Mucosa of descending colon (tissue), 3 donors: Measurements from ENCODE around the gene FGF10. TPM values are rescaled to one million over a fixed set of nuclear protein-coding genes. Genes with fewer than 3 reads are reported as not detected.

Source experiments
- ATAC-seq: fragments of 200-7000 bp; cut with Tn5 transposase; one replicate; pipeline ENCODE4 v1.9.1; 2020; ENCODE audit warnings: mild to moderate bottlenecking, moderate library complexity
- DNase-seq, 3 donors: peaks; one replicate each; pipeline ENCODE4 v3.0.0-alpha.2; 2020
- H3K36me3 ChIP-seq: fragments of 200-600 bp; one replicate; pipeline ENCODE4 v1.8.0; 2021; ENCODE audit warnings: low read depth, mild to moderate bottlenecking
- H3K4me1 ChIP-seq: fragments of 200-600 bp; one replicate; pipeline ENCODE4 v1.8.0; 2021; ENCODE audit warnings: low read depth, mild to moderate bottlenecking
- H3K4me3 ChIP-seq: fragments of 200-600 bp; one replicate; pipeline ENCODE4 v1.8.0; 2021; ENCODE audit warnings: mild to moderate bottlenecking
- H3K9me3 ChIP-seq: fragments of 200-600 bp; one replicate; pipeline ENCODE4 v1.8.0; 2021; ENCODE audit warnings: mild to moderate bottlenecking
- intact Hi-C, 2 donors: fragments of 100-400 bp; cut with DNase I in 1 of 2; cut with micrococcal nuclease in 1 of 2; formaldehyde crosslinking; loops; one replicate each; pipeline versions ENCODE4 v1.11.0 to v1.11.1; 2022; cut with DNase I, micrococcal nuclease
- long read RNA-seq, 2 donors: library from polyadenylated mRNA; unstranded; transcript quantifications; one replicate each; pipeline ENCODE4 v2.0.0, GENCODE V29; 2019 to 2021
- total RNA-seq, 3 donors: library from RNA; stranded (reverse); fragmentation: NEBNext Ultra II Directional in 2 of 3; extraction: Animal tissue kit (Norgen Biotek cat#: 25700) in 2 of 3; gene quantifications; one replicate each; pipeline versions ENCODE4 v1.2.1 to v1.2.4, GENCODE V29; 2021 to 2023
- TF ChIP-seq, protein P1 (sequence below): fragments of 200-600 bp; IDR thresholded peaks from one replicate; pipeline ENCODE4 v1.8.0; 2022; ENCODE audit warnings: antibody characterized with exemption, mild to moderate bottlenecking
- donor health status: DM: no; HTN: no; CAD: no; lungs with moderate emphysema.
- donor health status: DM: no; HTN: no; CAD: no.
- donor health status: DM: no; HTN: yes; CAD: no.

The FGF10 gene
- 10 to 100 TPM in 1 of 3 donors, 1 to 10 TPM in 1, under 1 TPM in 1; 0.84 to 12.7 (median 4.4) TPM for total RNA-seq
- long read RNA-seq, donor 1, partial matches to known transcripts = 0 of 3 reads
- long read RNA-seq, donor 1, other reads (novel, unspliced or antisense) = 0 of 3 reads
- long read RNA-seq, donor 2 = 0 reads

DNA sequence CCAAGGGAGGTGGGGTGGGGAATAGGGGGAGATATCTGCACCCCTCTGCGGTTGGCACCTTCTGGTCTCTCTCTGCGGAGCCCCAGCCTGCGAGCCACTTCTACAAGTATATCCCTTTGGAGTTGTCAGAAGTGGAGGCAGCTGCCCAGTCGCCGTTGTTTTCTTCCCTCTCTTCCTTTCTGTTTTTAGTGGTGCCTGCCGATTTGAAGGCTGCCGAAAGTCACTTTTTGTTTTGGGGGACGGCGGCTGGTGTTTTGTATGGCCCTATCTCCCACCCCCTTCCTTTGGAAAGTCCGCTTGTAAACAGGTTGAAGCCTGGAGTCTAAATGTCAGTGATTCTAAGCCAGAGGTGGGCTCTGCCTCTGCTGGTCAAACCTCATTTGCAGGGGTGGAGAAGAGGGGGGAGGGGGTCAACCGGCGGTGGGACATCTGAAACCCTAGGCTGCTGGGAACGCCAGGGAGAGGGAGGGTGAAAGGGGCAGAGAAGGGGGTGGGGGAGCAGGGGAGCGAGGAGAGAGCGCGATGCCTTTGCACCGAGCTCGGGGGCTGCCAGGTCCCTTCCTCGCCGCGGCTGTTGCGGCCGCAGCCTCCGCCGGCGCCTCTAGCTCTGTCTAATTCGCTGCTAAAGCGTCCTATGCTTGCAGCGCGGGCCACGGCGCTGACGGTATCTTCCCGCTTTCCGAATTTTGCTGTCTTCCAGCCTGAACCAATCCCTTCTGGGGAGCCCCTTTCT is at the start of gene FGF10:
Gene FGF10 (minus strand): TSS at position 331 of the 733 bp plus-strand sequence. CDS start 738 bp downstream, outside the sequence.
- ATAC-seq (peak; percentile 40), DNase-seq (peak in 2 of 3 donors; percentile 6 to 27)
- no peaks in the 10 kb centered on the region for H3K9me3 ChIP-seq
- TF ChIP-seq, protein P1, sequence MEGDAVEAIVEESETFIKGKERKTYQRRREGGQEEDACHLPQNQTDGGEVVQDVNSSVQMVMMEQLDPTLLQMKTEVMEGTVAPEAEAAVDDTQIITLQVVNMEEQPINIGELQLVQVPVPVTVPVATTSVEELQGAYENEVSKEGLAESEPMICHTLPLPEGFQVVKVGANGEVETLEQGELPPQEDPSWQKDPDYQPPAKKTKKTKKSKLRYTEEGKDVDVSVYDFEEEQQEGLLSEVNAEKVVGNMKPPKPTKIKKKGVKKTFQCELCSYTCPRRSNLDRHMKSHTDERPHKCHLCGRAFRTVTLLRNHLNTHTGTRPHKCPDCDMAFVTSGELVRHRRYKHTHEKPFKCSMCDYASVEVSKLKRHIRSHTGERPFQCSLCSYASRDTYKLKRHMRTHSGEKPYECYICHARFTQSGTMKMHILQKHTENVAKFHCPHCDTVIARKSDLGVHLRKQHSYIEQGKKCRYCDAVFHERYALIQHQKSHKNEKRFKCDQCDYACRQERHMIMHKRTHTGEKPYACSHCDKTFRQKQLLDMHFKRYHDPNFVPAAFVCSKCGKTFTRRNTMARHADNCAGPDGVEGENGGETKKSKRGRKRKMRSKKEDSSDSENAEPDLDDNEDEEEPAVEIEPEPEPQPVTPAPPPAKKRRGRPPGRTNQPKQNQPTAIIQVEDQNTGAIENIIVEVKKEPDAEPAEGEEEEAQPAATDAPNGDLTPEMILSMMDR = no peak
- intact Hi-C loops = no loop called here
- H3K4me1 ChIP-seq = no peaks in the 10 kb centered on the region
- H3K4me3 ChIP-seq = no peak within 1 kb of the TSS
- no peaks in the 10 kb centered on the region for H3K36me3 ChIP-seq

DNA sequence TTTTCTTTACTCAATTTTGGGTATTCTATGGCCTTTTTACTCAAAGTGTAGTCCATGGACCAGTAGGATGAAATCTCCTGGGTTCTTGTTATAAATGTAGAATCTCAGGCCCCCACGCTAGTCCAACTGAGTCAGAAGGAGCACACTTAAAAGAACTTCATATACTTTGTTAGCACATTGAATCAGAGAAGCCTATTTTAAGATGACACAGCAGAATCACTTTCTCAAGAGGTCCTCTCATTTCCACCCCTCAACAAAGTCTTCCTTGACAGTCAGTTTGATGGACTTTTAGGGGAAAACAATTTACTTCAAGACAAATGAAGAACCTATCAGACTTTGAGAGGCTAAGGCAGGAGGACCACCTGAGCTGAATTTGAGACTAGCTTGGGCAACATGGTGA is 37.7 kb upstream of the FGF10 start:
- TF ChIP-seq, protein P1 = no peak
- Histone ChIP-seq H3K9me3 (peaks cover 28% of the 10 kb centered on the region), H3K4me1 (no peaks in the 10 kb centered on the region), H3K36me3 (no peaks in the 10 kb centered on the region), H3K4me3 (no peak overlapping the region)
- intact Hi-C loops = no loop called here
- DNase-seq = no peak
- no peak for ATAC-seq

DNA sequence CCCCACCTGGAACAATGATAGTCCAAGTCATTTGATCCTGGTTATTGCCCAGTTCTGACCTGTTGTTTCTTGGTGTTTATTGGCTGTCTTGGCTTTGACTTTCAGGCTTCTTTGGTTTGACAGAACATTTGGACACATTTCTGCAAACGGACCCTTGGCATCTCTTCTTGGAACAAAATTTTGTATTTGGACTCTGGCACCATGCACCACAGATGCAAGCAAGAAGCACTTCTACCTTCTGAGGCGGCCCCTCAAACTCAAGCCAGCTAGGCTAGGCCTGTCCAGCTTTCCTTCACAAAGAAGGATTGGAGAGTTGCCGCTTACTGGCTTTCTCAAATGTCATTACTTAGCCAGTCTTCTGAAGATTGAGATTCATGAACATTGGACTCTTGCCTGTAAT is 23.1 kb upstream of the FGF10 start:
- Histone ChIP-seq H3K4me1 (no peaks in the 10 kb centered on the region), H3K9me3 (peaks cover 16% of the 10 kb centered on the region), H3K36me3 (no peaks in the 10 kb centered on the region), H3K4me3 (no peak overlapping the region)
- DNase-seq = no peak
- intact Hi-C loops = no loop called here
- ATAC-seq = no peak
- TF ChIP-seq, protein P1 = no peak

DNA sequence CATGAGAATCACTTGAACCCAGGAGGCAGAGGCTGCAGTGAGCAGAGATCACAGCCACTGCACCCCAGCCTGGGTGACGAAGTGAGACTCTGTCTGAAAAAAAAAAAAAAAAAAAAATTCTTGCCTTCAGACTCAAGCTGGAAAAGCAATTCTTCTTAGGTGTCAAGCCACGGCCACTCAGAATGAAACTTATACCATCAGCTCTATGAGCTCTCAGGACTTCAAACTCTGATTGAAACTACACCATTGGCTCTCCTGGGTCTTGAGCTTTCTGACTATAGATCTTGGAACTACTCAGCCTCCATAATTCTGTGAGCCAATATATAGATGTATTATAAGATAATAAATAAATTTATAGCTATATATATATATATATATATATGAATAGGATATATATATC is 12.9 kb upstream of the FGF10 start:
- H3K4me3 ChIP-seq = no peak overlapping the region
- DNase-seq (no peak), ATAC-seq (no peak)
- intact Hi-C loops = no loop called here
- H3K4me1 ChIP-seq = no peaks in the 10 kb centered on the region
- TF ChIP-seq, protein P1 = no peak
- peaks cover 51% of the 10 kb centered on the region for H3K9me3 ChIP-seq
- H3K36me3 ChIP-seq = no peaks in the 10 kb centered on the region

DNA sequence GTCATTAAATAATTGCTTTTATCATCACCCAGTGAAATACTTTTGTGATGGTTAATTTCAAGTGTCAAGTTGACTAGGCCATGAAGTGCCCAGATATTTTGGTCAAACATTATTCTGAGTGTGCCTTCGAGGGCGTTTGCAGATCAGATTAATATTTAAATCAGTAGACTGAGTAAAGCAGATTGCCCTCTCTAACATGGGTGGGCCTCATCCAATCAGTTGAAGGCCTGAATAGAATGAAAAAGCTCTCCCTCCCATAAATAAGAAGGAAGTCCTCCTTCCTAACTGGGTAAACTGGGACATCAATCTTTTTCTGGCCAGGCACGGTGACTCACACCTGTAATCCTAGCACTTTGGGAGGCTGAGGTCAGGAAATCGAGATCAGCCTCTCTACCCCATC is 12.4 kb upstream of the FGF10 start:
- peaks cover 51% of the 10 kb centered on the region for H3K9me3 ChIP-seq
- no peak for ATAC-seq
- H3K4me1 ChIP-seq = no peaks in the 10 kb centered on the region
- no peaks in the 10 kb centered on the region for H3K36me3 ChIP-seq
- intact Hi-C loops = no loop called here
- no peak for DNase-seq
- H3K4me3 ChIP-seq = no peak overlapping the region
- TF ChIP-seq, protein P1 = no peak
